ENCODE data around the gene LRP1B. TPM values are rescaled to one million over a fixed set of nuclear protein-coding genes. Genes with fewer than 3 reads are reported as not detected.

Gene LRP1B
- total RNA-seq, 1 experiment from 2014 or later: 0.52 TPM

GRCh38 chr2:140662504-140662903, 1468.3 kb downstream of the LRP1B start:
- Mint-ChIP-seq H3K9me3 (no peaks in the 10 kb centered on the region), H3K36me3 (no peaks in the 10 kb centered on the region), H3K27ac (no peak overlapping the region), H3K4me3 (no peak overlapping the region), H3K27me3 (ENCODE audit: low read depth) (no peaks in the 10 kb centered on the region), H3K4me1 (no peaks in the 10 kb centered on the region)
- no peak for ATAC-seq
- TF ChIP-seq ZNF671 (CRISPR knock-in tag; IDR thresholded peaks at IDR 0.05) (no peak), CREM (CRISPR knock-in tag; IDR thresholded peaks at IDR 0.05) (no peak), CBFB (CRISPR knock-in tag; IDR thresholded peaks at IDR 0.05; ENCODE audit: low read depth) (no peak), GABPB1 (CRISPR knock-in tag; IDR thresholded peaks at IDR 0.05) (no peak), TP53 (CRISPR knock-in tag; IDR thresholded peaks at IDR 0.05) (no peak), ZNF138 (CRISPR knock-in tag; conservative IDR thresholded peaks at IDR 0.05) (no peak), RORB (CRISPR knock-in tag; IDR thresholded peaks at IDR 0.05) (no peak), ATF3 (CRISPR knock-in tag; conservative IDR thresholded peaks at IDR 0.05) (no peak), ZNF121 (CRISPR knock-in tag; IDR thresholded peaks at IDR 0.05) (no peak)
- TF ChIP-seq, protein P1, sequence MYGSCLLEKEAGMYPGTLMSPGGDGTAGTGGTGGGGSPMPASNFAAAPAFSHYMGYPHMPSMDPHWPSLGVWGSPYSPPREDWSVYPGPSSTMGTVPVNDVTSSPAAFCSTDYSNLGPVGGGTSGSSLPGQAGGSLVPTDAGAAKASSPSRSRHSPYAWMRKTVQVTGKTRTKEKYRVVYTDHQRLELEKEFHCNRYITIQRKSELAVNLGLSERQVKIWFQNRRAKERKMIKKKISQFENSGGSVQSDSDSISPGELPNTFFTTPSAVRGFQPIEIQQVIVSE (CRISPR knock-in tag; IDR thresholded peaks at IDR 0.05; ENCODE audit: borderline replicate concordance): no peak
- ChIA-PET CTCF (no interaction called here), POLR2A (no interaction called here)
- no peak for DNase-seq (ENCODE audit: low spot score)

DNA sequence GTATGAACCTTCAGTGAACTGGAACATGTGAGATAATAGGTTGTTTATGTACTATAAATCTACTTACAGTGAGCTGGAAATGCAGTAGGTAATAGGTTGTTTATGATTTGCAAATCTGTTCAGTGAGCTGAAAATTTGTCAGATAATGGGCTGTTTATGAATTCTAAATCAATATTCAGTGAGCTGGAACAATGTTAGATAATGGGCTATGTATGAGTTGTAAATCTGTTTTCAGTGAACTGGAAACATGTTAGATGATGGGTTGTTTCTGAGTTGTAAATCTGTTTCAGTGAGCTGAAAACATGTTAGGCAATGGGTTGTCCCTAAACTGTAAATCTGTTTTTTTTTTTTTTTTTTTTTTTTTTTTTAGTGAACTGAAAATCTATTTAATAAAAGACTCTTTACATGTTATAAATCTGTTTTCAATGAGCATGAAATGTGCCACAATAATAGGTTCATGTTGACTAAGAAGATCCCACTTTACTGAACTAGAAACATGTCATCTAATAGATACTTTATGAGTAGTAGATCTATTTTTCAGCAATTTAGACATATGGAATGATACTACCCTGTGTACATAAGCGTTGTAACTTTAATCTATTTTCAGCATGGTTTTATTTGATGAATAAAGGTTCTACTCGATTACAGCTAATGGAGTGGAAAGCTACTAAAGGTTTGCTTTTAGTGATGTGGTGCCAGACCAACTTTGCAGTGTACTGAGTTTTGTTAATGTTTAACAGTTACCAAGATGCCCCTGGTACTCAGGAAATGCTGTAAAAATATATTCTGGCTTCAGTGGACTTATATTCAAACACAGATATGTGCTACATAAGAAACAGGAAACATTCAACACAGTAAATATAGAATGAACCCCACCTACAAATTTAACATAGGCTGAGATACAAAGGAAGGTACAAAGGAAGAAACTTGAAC, 1471.8 kb downstream of the LRP1B start:
- no peak for TF ChIP-seq NFE2L1 (CRISPR knock-in tag; IDR thresholded peaks at IDR 0.05)
- TF ChIP-seq ATF6 (CRISPR knock-in tag; IDR thresholded peaks at IDR 0.05): no peak
- TF ChIP-seq, protein P2, sequence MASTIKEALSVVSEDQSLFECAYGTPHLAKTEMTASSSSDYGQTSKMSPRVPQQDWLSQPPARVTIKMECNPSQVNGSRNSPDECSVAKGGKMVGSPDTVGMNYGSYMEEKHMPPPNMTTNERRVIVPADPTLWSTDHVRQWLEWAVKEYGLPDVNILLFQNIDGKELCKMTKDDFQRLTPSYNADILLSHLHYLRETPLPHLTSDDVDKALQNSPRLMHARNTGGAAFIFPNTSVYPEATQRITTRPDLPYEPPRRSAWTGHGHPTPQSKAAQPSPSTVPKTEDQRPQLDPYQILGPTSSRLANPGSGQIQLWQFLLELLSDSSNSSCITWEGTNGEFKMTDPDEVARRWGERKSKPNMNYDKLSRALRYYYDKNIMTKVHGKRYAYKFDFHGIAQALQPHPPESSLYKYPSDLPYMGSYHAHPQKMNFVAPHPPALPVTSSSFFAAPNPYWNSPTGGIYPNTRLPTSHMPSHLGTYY (CRISPR knock-in tag; IDR thresholded peaks at IDR 0.05): no peak
- TF ChIP-seq USF1 (CRISPR knock-in tag; IDR thresholded peaks at IDR 0.05): no peak
- no peak for TF ChIP-seq ZNF281 (CRISPR knock-in tag; IDR thresholded peaks at IDR 0.05)
- TF ChIP-seq, protein P3, sequence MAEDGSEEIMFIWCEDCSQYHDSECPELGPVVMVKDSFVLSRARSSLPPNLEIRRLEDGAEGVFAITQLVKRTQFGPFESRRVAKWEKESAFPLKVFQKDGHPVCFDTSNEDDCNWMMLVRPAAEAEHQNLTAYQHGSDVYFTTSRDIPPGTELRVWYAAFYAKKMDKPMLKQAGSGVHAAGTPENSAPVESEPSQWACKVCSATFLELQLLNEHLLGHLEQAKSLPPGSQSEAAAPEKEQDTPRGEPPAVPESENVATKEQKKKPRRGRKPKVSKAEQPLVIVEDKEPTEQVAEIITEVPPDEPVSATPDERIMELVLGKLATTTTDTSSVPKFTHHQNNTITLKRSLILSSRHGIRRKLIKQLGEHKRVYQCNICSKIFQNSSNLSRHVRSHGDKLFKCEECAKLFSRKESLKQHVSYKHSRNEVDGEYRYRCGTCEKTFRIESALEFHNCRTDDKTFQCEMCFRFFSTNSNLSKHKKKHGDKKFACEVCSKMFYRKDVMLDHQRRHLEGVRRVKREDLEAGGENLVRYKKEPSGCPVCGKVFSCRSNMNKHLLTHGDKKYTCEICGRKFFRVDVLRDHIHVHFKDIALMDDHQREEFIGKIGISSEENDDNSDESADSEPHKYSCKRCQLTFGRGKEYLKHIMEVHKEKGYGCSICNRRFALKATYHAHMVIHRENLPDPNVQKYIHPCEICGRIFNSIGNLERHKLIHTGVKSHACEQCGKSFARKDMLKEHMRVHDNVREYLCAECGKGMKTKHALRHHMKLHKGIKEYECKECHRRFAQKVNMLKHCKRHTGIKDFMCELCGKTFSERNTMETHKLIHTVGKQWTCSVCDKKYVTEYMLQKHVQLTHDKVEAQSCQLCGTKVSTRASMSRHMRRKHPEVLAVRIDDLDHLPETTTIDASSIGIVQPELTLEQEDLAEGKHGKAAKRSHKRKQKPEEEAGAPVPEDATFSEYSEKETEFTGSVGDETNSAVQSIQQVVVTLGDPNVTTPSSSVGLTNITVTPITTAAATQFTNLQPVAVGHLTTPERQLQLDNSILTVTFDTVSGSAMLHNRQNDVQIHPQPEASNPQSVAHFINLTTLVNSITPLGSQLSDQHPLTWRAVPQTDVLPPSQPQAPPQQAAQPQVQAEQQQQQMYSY (CRISPR knock-in tag; IDR thresholded peaks at IDR 0.05): no peak
- TF ChIP-seq FOXP1 (CRISPR knock-in tag; IDR thresholded peaks at IDR 0.05; ENCODE audit: borderline replicate concordance): no peak
- no peak for TF ChIP-seq GABPB1 (CRISPR knock-in tag; IDR thresholded peaks at IDR 0.05)
- TF ChIP-seq, protein P4, sequence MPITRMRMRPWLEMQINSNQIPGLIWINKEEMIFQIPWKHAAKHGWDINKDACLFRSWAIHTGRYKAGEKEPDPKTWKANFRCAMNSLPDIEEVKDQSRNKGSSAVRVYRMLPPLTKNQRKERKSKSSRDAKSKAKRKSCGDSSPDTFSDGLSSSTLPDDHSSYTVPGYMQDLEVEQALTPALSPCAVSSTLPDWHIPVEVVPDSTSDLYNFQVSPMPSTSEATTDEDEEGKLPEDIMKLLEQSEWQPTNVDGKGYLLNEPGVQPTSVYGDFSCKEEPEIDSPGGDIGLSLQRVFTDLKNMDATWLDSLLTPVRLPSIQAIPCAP (CRISPR knock-in tag; IDR thresholded peaks at IDR 0.05): no peak
- no peak for TF ChIP-seq ELF4 (CRISPR knock-in tag; IDR thresholded peaks at IDR 0.05; ENCODE audit: low read depth)
- no peak for TF ChIP-seq ZNF396 (CRISPR knock-in tag; IDR thresholded peaks at IDR 0.05; ENCODE audit: borderline replicate concordance)
- TF ChIP-seq IRF2 (CRISPR knock-in tag; IDR thresholded peaks at IDR 0.05; ENCODE audit: borderline replicate concordance, low read depth): no peak
- no peak for TF ChIP-seq ZNF232 (CRISPR knock-in tag; IDR thresholded peaks at IDR 0.05)
- no peak for TF ChIP-seq NR1H2 (CRISPR knock-in tag; IDR thresholded peaks at IDR 0.05)
- ChIA-PET POLR2A (no interaction called here), CTCF (no interaction called here)
- H3K36me3 Mint-ChIP-seq: no peaks in the 10 kb centered on the region
- no peak overlapping the region for H3K4me3 Mint-ChIP-seq
- H3K9me3 Mint-ChIP-seq: no peaks in the 10 kb centered on the region
- no peak overlapping the region for H3K27ac Mint-ChIP-seq
- no peaks in the 10 kb centered on the region for H3K4me1 Mint-ChIP-seq
- DNase-seq (ENCODE audit: low spot score) (no peak), ATAC-seq (no peak)
- H3K27me3 Mint-ChIP-seq (ENCODE audit: low read depth): no peaks in the 10 kb centered on the region

All from WTC11 (cell line).